Astrocyte (in vitro differentiated cells and primary cell): Measurements from ENCODE around the gene MBOAT2.
"Not testable (repeated sequence)": the region's sequence is repeated elsewhere in the genome, so short reads cannot be mapped to it uniquely, and the experiment has no call there.

ENCODE experiments used
- EZH2 ChIP-seq: IDR thresholded peaks from 2 replicates; pipeline ENCODE4 v1.6.1; 2012; ENCODE audit warnings: mild to moderate bottlenecking, low read length, inconsistent platforms; ENCODE audit not compliant: insufficient read depth
- TF ChIP-seq, protein P1 (sequence below): IDR thresholded peaks from 2 replicates; pipeline ENCODE4 v1.5.1; 2011; ENCODE audit warnings: low read depth, mild to moderate bottlenecking, inconsistent platforms, low read length, moderate library complexity; ENCODE audit not compliant: insufficient read depth

DNA sequence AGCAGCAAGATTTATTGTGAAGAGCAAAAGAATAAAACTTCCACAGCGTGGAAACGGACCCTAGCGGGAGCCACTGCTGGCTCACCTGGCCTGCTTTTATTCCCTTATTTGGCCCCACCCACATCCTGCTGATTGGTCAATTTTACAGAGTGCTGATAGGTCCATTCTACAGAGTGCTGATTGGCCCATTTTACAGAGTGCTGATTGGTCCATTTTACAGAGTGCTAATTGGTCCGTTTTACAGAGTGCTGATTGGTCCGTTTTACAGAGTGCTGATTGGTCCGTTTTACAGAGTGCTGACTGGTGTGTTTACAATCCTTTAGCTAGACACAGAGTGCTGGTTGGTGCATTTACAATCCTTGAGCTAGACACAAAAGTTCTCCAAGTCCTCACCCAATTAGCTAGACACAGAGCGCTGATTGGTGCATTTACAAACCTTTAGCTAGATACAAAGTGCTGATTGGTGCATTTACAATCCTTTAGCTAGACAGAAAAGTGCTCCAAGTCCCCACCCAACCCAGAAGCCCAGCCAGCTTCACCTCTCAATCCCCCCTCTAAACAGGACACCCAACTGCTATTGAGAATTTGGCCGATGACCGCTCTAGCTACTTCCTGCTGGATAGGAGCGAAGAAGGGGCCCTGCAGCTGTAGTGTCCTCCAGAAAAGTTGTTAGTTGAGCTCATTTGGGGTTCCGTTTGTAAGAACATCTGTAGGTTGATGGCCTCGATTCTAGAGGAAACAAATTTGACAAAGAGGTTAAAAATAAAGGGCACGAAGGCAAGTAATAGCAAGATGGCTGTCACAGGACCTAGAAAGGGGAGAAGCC is 108.2 kb downstream of the MBOAT2 start:
- TF ChIP-seq, protein P1, sequence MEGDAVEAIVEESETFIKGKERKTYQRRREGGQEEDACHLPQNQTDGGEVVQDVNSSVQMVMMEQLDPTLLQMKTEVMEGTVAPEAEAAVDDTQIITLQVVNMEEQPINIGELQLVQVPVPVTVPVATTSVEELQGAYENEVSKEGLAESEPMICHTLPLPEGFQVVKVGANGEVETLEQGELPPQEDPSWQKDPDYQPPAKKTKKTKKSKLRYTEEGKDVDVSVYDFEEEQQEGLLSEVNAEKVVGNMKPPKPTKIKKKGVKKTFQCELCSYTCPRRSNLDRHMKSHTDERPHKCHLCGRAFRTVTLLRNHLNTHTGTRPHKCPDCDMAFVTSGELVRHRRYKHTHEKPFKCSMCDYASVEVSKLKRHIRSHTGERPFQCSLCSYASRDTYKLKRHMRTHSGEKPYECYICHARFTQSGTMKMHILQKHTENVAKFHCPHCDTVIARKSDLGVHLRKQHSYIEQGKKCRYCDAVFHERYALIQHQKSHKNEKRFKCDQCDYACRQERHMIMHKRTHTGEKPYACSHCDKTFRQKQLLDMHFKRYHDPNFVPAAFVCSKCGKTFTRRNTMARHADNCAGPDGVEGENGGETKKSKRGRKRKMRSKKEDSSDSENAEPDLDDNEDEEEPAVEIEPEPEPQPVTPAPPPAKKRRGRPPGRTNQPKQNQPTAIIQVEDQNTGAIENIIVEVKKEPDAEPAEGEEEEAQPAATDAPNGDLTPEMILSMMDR = not testable (repeated sequence)
- not testable (repeated sequence) for TF ChIP-seq EZH2
